Thymus (tissue), 11 donors: ENCODE results near the gene DHODH. TPM values are rescaled to one million over a fixed set of nuclear protein-coding genes. Genes with fewer than 3 reads are reported as not detected.

Experiments
- DNase-seq, 9 donors: peaks; one replicate each; pipeline ENCODE4 v3.0.0-alpha.2; 2013; ENCODE audit warnings: low spot score in 9 of 9, low read depth in 6 of 9, missing footprints in 1 of 9
- H3K27ac ChIP-seq, 2 donors: one replicate each; pipeline ENCODE4 v1.5.1; 2013; ENCODE audit warnings: control low read depth in 1 of 2, low read depth in 1 of 2, low read length in 1 of 2, mild to moderate bottlenecking in 1 of 2, moderate library complexity in 1 of 2
- H3K27me3 ChIP-seq, 2 donors: one replicate each; pipeline ENCODE4 v1.5.1; 2013; ENCODE audit warnings: low read length in 1 of 2; ENCODE audit not compliant: control insufficient read depth in 2 of 2, insufficient read depth in 1 of 2
- H3K36me3 ChIP-seq, 2 donors: one replicate each; pipeline ENCODE4 v1.5.1; 2013; ENCODE audit warnings: low read length in 1 of 2, mild to moderate bottlenecking in 1 of 2, moderate library complexity in 1 of 2; ENCODE audit not compliant: control insufficient read depth in 2 of 2, insufficient read depth in 2 of 2
- H3K4me1 ChIP-seq, 2 donors: one replicate each; pipeline ENCODE4 v1.5.1; 2013; ENCODE audit warnings: low read length in 2 of 2; ENCODE audit not compliant: control insufficient read depth in 2 of 2, insufficient read depth in 2 of 2
- H3K4me3 ChIP-seq, 2 donors: one replicate each; pipeline ENCODE4 v1.5.1; 2013; ENCODE audit warnings: low read length in 2 of 2, control low read depth in 1 of 2, mild to moderate bottlenecking in 1 of 2
- H3K9me3 ChIP-seq, 2 donors: one replicate each; pipeline ENCODE4 v1.5.1; 2013; ENCODE audit warnings: low read length in 1 of 2, mild to moderate bottlenecking in 1 of 2; ENCODE audit not compliant: control insufficient read depth in 2 of 2, insufficient read depth in 1 of 2
- WGBS: extraction: QIAGEN DNeasy Blood & Tissue Kit; methylation state at CpG from one replicate; pipeline ENCODE4 v1.1.7; 2013; 5-methylcytosine and 5-hydroxymethylcytosine counted together
- polyA plus RNA-seq: library from polyadenylated mRNA; stranded (reverse); fragments of 200-250 nt; gene quantifications from one replicate; pipeline ENCODE4 v1.2.3, GENCODE V29; 2013
- total RNA-seq: library from RNA; stranded (reverse); fragments of 120-200 nt; gene quantifications from one replicate; pipeline ENCODE4 v1.2.4, GENCODE V29; 2013
- donor health status: healthy.

DHODH gene
- total and polyA plus RNA-seq, 2 donors, result 5.4 to 6.3 TPM

GRCh38 chr16:72009779-72010178, 1.2 kb downstream of the DHODH start:
- WGBS, result 98% methylated on average over 10 of the region's 10 CpGs
- DNase-seq, result no peak
- Histone ChIP-seq H3K9me3 (no peaks in the 10 kb centered on the region), H3K36me3 (peaks cover 3 to 7% of the 10 kb centered on the region in 2 donors), H3K4me1 (peaks cover 2 to 4% of the 10 kb centered on the region in 2 donors), H3K27me3 (no peaks in the 10 kb centered on the region), H3K27ac (no peak overlapping the region), H3K4me3 (no peak overlapping the region)

GRCh38 chr16:72012607-72013006, 4.1 kb downstream of the DHODH start:
- no peak overlapping the region for H3K4me3 ChIP-seq
- WGBS, result 89% methylated on average over 9 of the region's 9 CpGs
- no peak for DNase-seq
- peaks cover 10 to 12% of the 10 kb centered on the region in 2 donors for H3K36me3 ChIP-seq
- no peak overlapping the region for H3K27ac ChIP-seq
- no peaks in the 10 kb centered on the region for H3K27me3 ChIP-seq
- H3K4me1 ChIP-seq, result peaks cover 2 to 4% of the 10 kb centered on the region in 2 donors
- no peaks in the 10 kb centered on the region for H3K9me3 ChIP-seq

- Histone ChIP-seq H3K4me3 (no peak overlapping the region), H3K9me3 (no peaks in the 10 kb centered on the region), H3K36me3 (peaks cover 10 to 17% of the 10 kb centered on the region in 2 donors), H3K27me3 (no peaks in the 10 kb centered on the region), H3K4me1 (peaks cover 0 to 4% of the 10 kb centered on the region in 2 donors), H3K27ac (no peak overlapping the region)
- 77% methylated on average over 5 of the region's 5 CpGs for WGBS
- no peak for DNase-seq
Measured at GRCh38 chr16:72013389-72013788, 4.8 kb downstream of the DHODH start.

GRCh38 chr16:72013888-72014581, 5.5 kb downstream of the DHODH start:
- Histone ChIP-seq H3K27me3 (no peaks in the 10 kb centered on the region), H3K4me1 (peaks cover 0 to 1% of the 10 kb centered on the region in 2 donors), H3K36me3 (peaks cover 10 to 19% of the 10 kb centered on the region in 2 donors), H3K9me3 (no peaks in the 10 kb centered on the region), H3K27ac (no peak overlapping the region), H3K4me3 (no peak overlapping the region)
- no peak for DNase-seq
- WGBS, result 82% methylated on average over 15 of the region's 15 CpGs

GRCh38 chr16:72014675-72015074, 6.1 kb downstream of the DHODH start:
- Histone ChIP-seq H3K4me3 (no peak overlapping the region), H3K36me3 (peaks cover 10 to 19% of the 10 kb centered on the region in 2 donors), H3K27ac (no peak overlapping the region), H3K27me3 (no peaks in the 10 kb centered on the region), H3K4me1 (no peaks in the 10 kb centered on the region), H3K9me3 (no peaks in the 10 kb centered on the region)
- DNase-seq, result no peak
- WGBS, result 97% methylated on average over 8 of the region's 8 CpGs

- Histone ChIP-seq H3K9me3 (no peaks in the 10 kb centered on the region), H3K27ac (no peak overlapping the region), H3K4me3 (no peak overlapping the region), H3K4me1 (no peaks in the 10 kb centered on the region), H3K27me3 (no peaks in the 10 kb centered on the region), H3K36me3 (peaks cover 10 to 19% of the 10 kb centered on the region in 2 donors)
- DNase-seq, result no peak
- WGBS, result 92% methylated on average over 3 of the region's 3 CpGs
Measured at GRCh38 chr16:72015124-72015523, 6.6 kb downstream of the DHODH start.

GRCh38 chr16:72018470-72018869, 9.9 kb downstream of the DHODH start:
- WGBS, result over 99% methylated on average over 9 of the region's 9 CpGs
- Histone ChIP-seq H3K9me3 (no peaks in the 10 kb centered on the region), H3K27ac (no peak overlapping the region), H3K4me3 (no peak overlapping the region), H3K4me1 (no peaks in the 10 kb centered on the region), H3K36me3 (peaks cover 13 to 29% of the 10 kb centered on the region in 2 donors), H3K27me3 (no peaks in the 10 kb centered on the region)
- DNase-seq, result no peak

- Histone ChIP-seq H3K9me3 (no peaks in the 10 kb centered on the region), H3K27me3 (no peaks in the 10 kb centered on the region), H3K4me1 (no peaks in the 10 kb centered on the region), H3K27ac (no peak overlapping the region), H3K36me3 (peaks cover 22 to 40% of the 10 kb centered on the region in 2 donors), H3K4me3 (no peak overlapping the region)
- WGBS, result 98% methylated on average over 15 of the region's 15 CpGs
- DNase-seq, result no peak
Measured at GRCh38 chr16:72021043-72021442, 12.5 kb downstream of the DHODH start.

- H3K36me3 ChIP-seq, result peaks cover 19 to 37% of the 10 kb centered on the region in 2 donors
- no peak for DNase-seq
- WGBS, result 97% methylated on average over 13 of the region's 13 CpGs
Measured at GRCh38 chr16:72022127-72022526, 13.6 kb downstream of the DHODH start.

More at GRCh38 chr16:72022127-72022526, 13.6 kb downstream of the DHODH start:
- Histone ChIP-seq H3K27ac (no peak overlapping the region), H3K4me1 (no peaks in the 10 kb centered on the region), H3K4me3 (no peak overlapping the region), H3K9me3 (no peaks in the 10 kb centered on the region), H3K27me3 (no peaks in the 10 kb centered on the region)
